Brain pericyte (primary cell): ENCODE measurements around the gene RASGRF2.
"Not testable (repeated sequence)": the region's sequence is repeated elsewhere in the genome, so short reads cannot be mapped to it uniquely, and the experiment has no call there.

Experiments used
- DNase-seq: peaks from one replicate; pipeline ENCODE4 v3.0.0-alpha.2; 2012; ENCODE audit warnings: low read depth, low spot score

Gene RASGRF2

DNA sequence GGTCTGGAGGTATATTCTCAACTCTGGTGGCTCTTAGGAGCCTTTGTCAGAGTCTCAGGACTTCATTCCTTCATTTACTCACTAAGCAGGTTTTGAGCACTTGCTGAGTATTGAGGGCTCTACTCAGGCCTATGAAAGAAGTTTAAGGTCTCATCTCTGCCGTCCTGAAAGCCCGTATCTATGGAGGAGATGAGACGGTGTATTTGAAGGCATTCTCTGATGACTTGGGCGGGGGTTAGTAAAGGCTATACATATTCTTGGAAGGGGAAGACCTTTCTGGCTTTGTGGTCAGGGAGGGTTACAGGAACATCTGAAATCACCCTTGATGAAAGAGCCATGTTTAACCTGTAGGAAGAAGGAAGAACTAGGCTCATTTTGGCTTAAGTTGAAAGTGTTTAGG is 21.9 kb downstream of the RASGRF2 start:
- no peak for DNase-seq

DNA sequence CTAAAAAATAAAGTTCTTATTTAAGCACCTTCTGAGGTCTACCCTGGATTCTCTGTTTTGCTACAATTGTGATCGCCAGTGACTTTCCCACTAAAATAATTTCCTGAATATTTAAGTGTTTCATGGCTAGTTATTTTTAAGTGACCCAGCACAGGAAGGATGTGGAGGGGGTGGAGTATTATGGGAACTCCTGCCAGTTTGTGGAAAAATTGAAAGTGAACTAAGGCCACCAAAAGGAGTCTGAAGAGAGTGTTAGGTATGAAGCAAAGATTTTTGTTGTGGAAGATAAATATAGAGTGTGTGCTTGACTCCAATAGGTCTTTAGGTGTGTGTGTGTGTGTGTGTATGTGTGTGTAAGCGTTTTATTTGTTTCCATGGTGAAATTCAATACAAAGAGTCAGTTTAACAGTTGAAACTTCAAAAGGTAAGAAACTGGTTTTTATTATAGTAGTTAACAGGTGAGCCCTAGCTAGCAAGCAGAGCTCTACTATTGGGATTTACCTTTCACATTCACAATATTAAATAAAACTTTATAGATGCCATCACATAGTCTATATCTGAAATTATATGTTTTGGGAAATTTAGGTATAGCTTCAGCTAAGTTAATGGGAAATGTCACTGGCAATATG is 25.6 kb downstream of the RASGRF2 start:
- DNase-seq, result no peak

DNA sequence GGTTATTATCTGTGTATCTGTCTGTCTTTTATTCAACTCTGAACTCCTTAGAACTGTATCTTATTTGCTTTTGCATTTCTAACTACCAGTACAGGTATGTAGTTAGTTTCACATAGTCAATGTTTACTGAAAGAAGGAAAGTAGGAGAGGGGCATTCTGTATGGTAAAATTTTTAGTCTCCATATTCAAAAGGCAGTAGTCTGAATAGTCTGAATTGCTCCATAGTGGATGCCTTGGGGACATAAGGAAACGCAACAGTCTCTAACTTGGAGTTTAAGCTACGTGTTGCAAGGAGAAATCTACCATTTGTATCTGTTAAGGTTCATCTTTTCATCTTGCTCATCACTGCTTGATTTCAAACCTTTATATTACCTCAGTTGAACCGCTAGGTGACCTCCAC is 26.2 kb downstream of the RASGRF2 start:
- no peak for DNase-seq

DNA sequence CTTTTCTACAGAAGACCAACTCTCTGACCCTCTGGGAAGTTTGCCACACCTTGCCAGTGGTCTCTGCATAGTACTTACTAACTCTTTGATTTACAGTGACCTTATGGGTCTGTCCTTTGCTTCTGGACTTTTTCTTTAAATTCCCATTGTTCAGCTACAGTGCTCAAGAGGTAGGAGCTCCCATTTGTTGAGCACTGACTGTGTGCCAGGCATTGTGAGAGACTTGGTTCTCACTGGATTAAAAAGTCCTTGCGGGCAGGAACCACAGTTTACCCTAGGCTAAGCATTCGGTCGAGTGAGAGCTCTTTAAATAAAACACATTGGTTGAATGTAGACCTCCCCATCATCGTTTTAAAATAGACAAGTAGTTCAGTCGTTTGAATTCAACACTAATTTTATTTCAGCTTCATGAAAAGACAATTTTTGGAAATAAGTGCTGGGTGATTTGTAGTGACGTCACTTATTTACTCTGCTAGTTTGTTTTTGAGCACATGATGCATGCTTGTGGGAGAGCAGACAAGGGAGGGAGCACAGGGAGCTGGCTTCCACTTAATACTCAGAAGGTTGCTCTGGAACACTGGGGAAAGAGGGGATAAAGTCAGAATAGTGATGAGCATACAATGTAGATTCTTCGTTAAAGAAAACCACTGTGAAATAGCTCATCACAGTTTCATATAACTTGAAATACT is 27.1 kb downstream of the RASGRF2 start:
- no peak for DNase-seq

DNA sequence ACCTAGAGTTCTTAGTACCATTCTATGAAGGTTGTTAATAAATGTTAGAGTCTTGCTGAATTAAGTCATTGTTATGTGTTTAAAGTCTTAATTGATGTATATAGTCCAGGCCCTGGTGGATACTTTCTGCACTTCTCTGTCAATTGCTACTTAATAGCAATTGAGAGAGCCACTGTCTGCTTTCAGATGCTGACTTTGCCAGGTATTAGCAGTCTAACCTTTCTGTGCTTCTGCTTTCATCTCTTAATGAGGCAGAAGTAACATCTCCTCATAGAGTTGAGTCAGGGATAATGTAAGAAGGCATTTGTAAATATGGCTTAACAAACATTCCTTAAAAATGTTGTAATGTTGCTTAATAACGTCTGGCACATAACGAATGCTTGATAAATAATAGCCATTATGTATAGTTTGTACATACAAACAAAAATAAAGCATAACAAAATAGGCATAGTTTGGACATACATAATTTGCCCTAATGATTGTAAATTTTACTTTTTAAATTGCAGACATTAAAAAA is 28.3 kb downstream of the RASGRF2 start:
- DNase-seq, result no peak

DNA sequence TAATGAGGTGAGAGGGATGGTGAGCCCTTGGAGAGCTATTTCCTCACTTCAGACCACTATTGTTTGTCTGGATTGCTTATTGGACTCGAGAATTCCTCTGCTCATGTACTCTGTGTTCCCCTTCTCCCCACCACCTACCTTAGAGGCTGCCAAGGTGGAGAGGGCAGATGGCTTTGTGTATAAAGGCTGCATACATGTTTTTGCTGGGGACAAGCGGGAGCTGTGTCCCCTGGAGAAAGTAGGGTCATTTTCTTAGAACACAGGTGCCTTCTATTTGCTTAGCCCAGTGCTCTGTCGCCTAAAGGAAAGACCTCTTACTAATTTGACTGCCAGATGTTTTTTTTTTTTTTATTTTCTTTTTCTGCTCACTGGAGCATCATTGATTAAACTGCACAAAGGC is 29.7 kb downstream of the RASGRF2 start:
- DNase-seq, result no peak

DNA sequence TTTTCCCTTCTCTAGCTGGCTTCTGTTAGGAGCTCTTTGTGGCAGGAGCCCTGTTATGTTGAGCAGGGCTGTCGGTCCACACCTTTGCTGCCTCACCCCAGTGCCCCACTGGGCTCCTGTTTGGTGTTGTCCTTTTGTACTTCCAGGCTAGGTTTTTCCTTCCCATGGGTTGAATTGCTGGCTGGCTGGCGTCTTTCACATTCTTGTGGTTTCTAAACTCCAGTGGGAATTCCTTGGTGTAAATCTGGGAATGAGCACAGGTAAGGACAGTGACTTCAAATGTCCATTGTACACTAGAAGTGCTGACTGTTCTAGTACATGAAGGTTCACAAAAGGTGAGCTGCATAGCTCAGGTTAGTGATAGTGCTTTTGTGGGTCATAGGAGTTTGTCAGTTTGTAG is 30.4 kb downstream of the RASGRF2 start:
- no peak for DNase-seq

DNA sequence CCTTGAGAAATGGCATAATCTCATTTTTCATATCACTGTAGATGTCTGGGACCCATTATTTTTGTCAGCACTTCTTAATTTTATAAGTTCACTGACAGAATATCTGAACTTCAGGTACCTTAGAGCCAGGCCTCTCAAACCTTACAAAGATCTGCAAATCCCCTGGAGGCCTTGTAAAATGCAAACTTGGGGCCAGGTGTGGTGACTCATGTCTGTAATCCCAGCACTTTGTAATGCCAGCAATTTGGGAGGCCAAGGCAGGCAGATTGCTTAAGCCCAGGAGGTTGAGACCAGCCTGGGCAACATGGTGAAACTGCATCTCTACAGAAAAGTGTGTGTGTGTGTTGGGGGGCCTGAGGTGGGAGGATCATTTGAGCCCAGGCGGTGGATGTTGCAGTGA is 30.8 kb downstream of the RASGRF2 start:
- DNase-seq, result no peak

DNA sequence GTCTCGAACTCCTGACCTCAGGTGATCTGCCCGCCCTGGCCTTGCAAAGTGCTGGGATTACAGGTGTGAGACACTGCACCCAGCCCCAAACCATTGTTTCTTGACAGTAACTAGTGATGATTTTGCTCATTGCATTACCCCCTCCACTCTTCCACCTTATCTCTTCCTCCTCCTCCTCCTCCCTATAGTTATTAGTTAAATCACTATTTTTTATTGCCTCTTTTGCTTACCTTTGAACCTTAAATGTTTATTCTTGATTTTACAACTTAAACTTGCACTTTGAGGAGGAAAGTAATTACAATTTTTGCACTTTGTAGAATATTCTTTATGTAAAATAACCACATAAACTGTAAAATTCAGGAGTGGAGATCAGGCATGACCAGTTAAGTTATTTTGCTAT is 35.7 kb downstream of the RASGRF2 start:
- DNase-seq, result no peak

DNA sequence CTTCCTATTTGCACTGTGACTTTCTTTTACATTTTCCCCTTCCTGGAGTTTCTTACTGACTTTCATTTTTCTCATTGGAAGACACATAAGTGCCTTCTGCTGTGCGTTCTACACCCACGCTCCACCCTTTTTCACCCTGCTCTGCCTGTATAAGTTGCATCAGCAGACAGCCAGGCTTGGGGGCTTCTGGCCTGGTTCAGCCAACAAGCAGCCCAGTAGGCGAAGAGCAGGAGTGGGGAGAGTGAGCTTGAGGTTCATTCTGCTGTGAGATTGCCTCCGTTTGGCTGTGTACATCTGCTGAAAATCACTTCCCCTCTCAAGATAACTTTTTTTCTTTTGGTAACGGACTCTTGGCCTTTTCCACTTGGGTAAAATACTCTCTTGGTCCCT is 38.4 kb downstream of the RASGRF2 start:
- DNase-seq, result no peak

DNA sequence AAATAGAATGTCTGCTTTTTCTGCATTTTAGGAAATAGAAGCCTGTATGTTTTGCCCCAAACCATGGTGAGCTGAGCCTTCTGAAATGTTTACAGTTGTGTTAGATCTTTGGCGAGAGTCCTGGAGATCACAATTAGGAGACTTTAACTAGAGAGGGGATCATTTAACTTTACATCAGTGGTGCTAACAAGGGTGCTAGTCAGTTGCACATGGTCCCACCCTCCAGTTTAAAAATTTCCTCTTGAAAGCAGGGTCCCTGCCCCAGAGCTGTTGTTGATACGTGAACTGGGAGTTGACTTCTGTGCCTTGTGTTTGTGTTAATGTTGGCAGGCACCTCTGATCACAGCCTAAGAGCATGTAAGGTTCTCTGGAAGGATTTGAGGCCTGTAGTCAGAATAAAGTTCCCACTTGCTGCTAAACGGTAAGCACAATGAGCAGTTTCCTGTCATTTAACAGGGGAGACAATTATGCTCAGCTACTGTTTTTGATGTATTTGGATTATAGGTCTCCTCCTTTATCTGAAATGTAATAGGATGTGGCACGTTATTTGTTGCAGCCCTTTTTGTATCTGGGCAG is 43.7 kb downstream of the RASGRF2 start:
- no peak for DNase-seq

DNA sequence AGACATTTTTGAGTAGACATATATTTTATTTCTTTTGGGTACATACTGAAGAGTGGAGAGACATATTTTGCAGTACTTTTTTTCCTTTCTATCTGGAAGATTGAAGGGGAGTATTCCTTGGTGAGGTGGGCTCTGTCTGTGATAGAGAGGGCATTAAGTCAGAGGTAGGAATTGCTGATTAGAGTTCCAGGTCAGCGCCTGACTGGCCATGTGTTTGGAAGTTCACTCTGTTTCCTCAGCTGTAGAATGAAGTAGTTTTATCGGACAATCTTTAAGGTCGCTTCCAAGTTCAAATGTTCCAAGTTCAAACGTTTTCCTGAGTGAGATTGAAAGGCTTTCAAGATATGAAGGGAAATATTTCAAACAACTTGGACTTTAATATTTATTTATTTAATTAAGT is 45.5 kb downstream of the RASGRF2 start:
- DNase-seq, result no peak

DNA sequence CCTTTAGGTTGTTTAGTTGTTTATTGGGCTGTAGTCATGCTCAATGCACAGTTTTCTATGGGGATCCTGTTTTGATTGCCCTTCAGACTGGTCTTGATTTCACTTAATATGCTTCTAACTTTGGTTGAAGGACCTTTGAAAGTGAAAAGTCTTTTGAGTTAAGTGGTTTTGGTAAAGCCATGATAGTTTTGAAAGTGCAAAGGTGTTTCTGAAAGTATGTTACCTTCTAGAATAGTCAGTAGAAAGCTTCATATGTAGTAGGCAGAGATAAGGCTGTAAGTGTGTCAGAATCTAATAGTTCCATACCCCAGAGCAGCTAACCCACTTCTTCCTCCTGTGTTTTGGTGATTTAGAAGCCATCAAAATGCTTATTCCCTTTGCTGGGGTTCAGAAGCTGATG is 46.1 kb downstream of the RASGRF2 start:
- no peak for DNase-seq

DNA sequence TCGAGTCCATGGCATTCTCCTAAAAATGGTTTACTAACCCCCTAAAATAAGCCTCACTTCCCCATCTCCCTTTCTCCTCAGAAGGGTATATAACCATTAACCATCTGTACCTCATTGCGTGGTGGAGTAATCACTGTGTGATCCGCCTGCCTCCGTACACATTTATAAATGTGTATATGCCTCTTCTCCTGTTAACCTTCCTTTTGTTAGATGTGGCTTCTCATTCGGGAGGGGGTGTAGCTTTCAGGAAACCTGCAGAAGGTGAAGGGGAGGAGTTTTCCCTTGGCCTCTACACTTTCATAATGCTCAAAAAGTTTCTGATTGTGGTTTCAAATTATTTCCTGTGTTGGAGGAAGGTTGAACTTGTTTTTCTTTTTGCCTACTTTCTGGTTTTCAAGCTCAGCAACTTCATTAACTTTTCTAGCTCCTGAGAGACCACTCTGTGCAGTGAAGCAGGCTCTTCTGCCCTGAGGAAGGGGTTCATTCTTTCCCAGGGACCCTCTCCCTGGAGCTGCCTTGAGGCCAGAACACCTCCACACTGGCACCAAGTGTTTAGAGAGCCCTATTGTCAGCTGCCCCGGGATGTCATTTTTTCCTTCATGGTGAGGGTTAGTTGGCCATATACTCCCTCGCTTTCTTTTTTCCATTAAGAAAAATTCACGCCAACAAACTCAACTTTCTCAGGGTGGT is 46.9 kb downstream of the RASGRF2 start:
- no peak for DNase-seq

DNA sequence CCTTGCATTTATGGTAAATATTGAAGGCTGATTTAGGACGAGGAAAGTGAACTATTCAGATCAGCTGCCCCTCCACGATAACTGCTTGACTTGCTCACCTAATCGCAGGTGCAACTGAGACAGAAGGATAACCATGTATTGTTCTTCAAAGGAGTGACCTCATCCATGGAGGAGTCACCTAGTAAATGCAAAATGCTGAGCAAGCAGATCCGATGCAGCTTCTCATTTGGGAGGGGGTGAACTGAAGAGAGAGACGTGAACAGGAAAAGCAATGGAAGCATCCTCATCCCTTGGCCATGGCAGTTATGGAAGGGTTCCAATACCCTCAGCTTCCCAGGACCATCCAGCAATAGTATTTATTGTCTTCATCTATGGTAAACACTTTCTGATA is 47.5 kb downstream of the RASGRF2 start:
- no peak for DNase-seq

DNA sequence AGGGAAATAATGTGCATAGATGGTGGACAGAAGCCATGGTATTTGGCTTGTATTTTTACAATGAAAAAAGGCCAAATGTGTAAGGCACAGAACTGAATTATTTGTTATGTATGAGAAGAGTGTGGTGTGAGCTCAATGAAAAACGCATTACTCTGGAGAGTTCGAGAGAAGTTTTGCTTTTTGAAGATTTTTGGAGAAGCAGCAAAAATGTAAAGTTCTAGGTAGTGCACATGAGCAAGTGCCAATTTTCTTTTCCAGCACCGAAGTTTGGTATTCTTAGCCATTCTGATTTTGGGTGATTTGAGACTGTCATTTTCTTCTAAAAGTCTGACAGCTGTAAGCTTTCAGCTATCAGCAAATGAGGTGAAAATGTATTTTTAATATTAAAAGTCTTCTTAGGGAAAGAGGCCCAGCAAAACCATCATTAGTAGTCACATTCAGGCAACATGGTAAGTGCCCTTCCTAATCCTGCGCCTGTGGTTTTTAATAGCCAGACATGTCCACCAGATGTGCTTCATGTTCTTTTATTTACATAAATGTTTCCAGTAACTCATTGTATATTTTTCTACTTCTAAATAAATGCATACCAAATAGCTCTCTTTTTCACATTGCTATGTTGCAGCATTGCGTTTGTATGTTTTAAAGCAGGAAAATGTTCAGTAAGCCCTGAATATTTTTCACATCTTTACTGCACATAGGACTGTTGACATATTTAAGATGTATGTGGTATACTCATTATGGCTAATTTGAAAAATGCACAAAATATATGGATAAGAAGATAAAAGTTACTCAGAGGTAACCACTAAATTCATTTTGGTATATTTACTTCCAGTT is 50.4 kb downstream of the RASGRF2 start:
- DNase-seq, result no peak

DNA sequence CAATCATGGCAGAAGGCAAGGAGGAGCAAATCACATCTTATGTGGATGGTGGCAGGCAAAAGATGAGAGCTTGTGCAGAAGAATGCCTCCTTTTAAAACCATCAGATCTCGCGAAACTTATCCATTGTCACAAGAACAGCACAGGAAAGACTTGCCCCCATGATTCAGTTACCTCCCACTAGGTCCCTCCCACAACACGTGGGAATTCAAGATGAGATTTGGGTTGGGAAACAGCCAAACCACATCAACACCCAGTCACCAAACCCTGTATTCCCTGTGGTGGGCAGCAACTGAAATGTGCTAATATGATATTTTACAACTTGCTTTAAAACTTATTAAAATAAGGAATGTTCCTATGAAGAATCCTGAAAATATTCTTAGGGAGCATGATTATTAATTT is 54.2 kb downstream of the RASGRF2 start:
- DNase-seq, result no peak

DNA sequence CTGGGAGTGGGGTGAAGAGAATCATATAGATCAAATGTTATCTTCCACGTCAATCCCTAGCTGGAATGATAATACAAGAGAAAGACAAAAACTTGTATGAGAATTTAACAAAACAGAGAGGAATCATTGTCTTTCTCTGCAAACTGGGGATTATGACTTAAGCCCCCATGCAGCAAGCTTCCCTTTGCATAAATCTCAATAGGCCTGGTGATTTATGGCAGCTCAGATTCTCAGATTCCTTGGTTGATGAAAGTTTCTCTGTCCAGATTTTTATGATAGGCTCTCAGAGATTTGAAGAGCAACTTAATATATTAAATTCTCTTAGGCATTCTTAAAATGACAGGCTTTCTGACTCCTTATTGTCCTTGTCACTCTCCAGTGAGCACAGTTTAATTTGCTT is 56.0 kb downstream of the RASGRF2 start:
- no peak for DNase-seq

DNA sequence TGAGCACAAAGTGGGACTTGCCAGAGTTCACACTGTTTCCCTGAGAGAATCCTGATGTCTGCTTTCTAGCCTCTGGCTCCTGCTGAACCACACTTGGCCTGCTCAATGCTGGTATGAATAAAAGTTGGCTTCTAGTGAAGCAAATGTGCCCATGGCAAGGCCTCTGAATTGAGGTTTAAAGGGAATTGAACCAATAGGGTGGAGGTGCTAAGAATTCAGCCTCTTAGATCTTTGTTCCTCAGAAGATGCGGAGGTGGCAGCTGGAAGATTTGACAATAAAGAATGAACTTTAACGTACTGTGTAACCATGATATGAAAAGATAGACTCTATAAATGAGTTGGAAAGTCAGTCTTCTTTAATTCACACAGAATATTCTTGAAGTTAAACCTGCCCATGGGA is 57.2 kb downstream of the RASGRF2 start:
- DNase-seq, result no peak

DNA sequence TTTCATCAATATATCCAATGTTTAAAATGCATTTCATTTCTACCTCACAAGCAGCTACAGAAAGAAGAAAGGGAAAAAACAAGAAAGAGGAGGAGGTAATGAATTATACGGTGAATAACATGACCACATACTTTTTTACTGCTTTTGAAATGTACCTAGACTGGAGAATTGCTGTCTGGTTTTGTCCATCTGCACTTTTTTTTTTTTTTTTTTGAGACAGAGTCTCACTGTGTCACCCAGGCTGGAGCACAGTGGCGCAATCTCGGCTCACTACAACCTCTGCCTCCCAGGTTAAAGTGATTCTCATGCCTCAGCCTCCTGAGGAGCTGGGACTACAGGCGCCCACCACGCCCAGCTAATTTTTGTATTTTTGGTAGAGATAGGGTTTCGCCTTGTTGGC is 58.4 kb downstream of the RASGRF2 start:
- not testable (repeated sequence) for DNase-seq

DNA sequence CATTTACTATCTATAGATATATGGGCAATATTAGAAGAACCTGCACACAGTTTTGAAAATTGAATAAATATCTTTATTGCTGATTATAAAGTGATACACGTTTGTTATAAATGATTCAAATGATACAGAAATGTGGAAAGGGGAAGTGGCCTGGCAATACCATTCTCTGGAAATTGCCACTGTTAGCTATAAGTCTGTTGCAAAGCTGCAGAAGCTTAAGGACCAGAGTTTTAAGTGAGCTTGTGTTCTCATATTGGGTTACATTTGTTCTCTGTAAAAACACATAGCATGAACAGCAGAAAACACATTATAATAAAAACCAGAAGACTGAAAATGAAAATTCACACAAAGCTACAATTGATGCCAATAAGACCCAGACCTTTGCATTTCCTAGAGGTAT is 59.6 kb downstream of the RASGRF2 start:
- DNase-seq, result no peak
